ENCODE data around the gene TET1. TPM values are rescaled to one million over a fixed set of nuclear protein-coding genes. Genes with fewer than 3 reads are reported as not detected.
"Not testable (repeated sequence)": the region's sequence is repeated elsewhere in the genome, so short reads cannot be mapped to it uniquely, and the experiment has no call there.

TET1 gene
- total RNA-seq: 3.2 TPM

DNA sequence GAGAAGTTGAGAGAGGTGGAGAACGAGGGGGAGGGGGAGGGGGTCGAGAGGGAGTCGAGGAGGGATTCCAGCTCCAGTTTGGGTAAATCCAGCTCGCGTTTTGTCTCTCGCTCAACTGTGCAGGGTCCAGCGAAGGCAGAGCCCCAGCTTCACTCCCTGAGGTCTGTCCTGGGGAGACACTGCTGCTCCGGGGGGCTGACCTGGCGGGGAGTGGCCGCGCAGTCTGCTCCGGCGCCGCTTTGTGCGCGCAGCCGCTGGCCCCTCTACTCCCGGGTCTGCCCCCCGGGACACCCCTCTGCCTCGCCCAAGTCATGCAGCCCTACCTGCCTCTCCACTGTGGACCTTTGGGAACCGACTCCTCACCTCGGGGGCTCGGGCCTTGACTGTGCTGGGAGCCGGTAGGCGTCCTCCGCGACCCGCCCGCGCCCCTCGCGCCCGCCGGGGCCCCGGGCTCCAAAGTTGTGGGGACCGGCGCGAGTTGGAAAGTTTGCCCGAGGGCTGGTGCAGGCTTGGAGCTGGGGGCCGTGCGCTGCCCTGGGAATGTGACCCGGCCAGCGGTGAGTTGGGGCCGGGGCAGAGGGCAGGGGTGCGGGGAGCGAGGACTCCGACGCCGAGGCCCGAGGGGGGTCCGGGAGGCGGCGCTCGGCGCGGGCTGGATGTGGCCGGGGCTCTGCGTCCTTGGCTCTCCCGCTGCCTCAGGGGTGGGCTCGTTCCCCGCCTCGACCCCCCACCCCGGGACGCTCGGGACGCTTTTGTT lies at the start of gene TET1:
TET1 (plus strand) TSS at position 152 of the 757 bp plus-strand sequence. CDS start 12,002 bp downstream, outside the sequence.
- DNase-seq (ENCODE audit: extremely low spot score in 2 of 2): no peak
- H3K36me3 ChIP-seq: no peaks in the 10 kb centered on the region
- H3K27ac ChIP-seq: peak within 1 kb of the TSS; percentile 73
- H3K27me3 ChIP-seq: no peaks in the 10 kb centered on the region
- H3K4me1 ChIP-seq: peaks cover 37% of the 10 kb centered on the region
- H3K4me3 ChIP-seq: peak within 1 kb of the TSS; percentile 73 to 84
- TF ChIP-seq POLR2A (IDR thresholded peaks at IDR 0.05): peak in 1 of 2 donors; percentile 35
- TF ChIP-seq POLR2AphosphoS5 (IDR thresholded peaks at IDR 0.05; ENCODE audit: insufficient read depth in 1 of 2, low read depth in 1 of 2): peak in 1 of 2 donors; percentile 76
- TF ChIP-seq, protein P1, sequence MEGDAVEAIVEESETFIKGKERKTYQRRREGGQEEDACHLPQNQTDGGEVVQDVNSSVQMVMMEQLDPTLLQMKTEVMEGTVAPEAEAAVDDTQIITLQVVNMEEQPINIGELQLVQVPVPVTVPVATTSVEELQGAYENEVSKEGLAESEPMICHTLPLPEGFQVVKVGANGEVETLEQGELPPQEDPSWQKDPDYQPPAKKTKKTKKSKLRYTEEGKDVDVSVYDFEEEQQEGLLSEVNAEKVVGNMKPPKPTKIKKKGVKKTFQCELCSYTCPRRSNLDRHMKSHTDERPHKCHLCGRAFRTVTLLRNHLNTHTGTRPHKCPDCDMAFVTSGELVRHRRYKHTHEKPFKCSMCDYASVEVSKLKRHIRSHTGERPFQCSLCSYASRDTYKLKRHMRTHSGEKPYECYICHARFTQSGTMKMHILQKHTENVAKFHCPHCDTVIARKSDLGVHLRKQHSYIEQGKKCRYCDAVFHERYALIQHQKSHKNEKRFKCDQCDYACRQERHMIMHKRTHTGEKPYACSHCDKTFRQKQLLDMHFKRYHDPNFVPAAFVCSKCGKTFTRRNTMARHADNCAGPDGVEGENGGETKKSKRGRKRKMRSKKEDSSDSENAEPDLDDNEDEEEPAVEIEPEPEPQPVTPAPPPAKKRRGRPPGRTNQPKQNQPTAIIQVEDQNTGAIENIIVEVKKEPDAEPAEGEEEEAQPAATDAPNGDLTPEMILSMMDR (IDR thresholded peaks at IDR 0.05): no peak
- intact Hi-C loops (cut with DNase I): no loop called here
- H3K9me3 ChIP-seq: no peaks in the 10 kb centered on the region

DNA sequence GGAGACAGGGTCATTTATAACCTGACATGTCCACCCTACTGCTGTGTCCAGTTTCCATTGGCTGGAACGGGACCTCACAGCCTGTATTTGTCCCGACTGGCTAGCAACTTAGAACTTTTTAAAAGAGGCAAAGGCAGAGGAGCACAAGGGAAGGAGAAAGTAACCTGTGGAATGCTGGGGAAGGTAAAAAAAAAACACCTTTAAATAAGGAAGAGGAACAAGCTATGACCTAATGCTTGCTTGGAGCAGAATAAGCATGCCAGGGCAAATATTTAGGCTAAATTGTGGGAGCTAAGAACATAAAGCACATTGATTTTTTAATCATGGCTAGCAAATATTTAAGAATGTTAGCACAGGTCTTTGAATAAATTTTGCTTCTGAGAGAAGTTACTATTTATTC lies 43.9 kb upstream of the TET1 start:
- H3K27ac ChIP-seq; H3K27me3 ChIP-seq; intact Hi-C loops (cut with DNase I): not testable (repeated sequence)

DNA sequence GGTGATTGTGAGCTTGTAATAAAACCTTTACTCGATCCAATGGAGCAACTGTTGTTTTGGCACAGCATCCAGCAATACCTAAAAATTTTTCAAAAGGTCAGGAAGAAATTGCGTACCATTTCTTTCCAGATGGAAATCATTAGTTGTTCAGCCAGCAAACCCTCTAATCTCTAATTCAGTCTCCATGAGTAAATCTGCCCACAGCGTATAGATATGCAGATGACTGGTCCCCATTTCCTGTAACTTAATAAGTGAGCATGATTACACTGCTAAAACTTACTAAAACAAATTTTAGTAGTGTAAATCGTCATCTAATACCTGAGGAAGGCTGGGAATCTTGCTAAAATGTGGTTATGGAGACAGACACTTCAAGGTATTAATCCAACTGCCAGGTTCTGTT lies 43.4 kb upstream of the TET1 start:
- peaks cover 0 to 11% of the 10 kb centered on the region in 2 donors for H3K36me3 ChIP-seq
- H3K27me3 ChIP-seq: no peaks in the 10 kb centered on the region
- H3K27ac ChIP-seq: no peak overlapping the region
- no peak for DNase-seq (ENCODE audit: extremely low spot score in 2 of 2)
- intact Hi-C loops (cut with DNase I): no loop called here
- no peaks in the 10 kb centered on the region for H3K9me3 ChIP-seq
- H3K4me1 ChIP-seq: no peaks in the 10 kb centered on the region
- no peak overlapping the region for H3K4me3 ChIP-seq
- TF ChIP-seq, protein P1 (IDR thresholded peaks at IDR 0.05): no peak
- TF ChIP-seq POLR2A (IDR thresholded peaks at IDR 0.05) (no peak), POLR2AphosphoS5 (IDR thresholded peaks at IDR 0.05; ENCODE audit: insufficient read depth in 1 of 2, low read depth in 1 of 2) (no peak)

More for the DNA sequence above, 43.9 kb upstream of the TET1 start:
- not testable (repeated sequence) for H3K4me1 ChIP-seq; H3K4me3 ChIP-seq; DNase-seq (ENCODE audit: extremely low spot score in 2 of 2); H3K9me3 ChIP-seq
- peaks cover 0 to 11% of the 10 kb centered on the region in 2 donors for H3K36me3 ChIP-seq

DNA sequence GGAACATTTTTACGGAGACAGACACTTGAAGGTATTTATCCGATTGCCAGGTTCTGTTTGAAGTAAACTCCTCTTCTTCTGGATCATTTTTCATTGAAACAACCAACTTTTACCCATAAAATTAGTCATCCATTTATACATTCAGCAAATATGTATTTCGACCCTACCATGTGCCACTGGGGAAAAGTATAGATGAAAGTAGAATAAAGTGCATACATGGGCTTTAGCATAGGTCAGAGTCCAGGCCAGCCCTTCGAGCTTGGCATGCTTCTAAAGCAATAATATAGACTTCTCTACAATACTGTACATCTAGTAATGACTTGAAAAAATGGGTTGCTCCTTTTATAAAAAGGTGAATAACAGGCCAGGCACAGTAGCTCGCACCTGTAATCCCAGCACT lies 42.9 kb upstream of the TET1 start:
- intact Hi-C loops (cut with DNase I): no loop called here
- Histone ChIP-seq H3K9me3 (no peaks in the 10 kb centered on the region), H3K4me1 (no peaks in the 10 kb centered on the region), H3K27me3 (no peaks in the 10 kb centered on the region), H3K36me3 (peaks cover 0 to 11% of the 10 kb centered on the region in 2 donors), H3K27ac (no peak overlapping the region), H3K4me3 (no peak overlapping the region)
- TF ChIP-seq, protein P1 (IDR thresholded peaks at IDR 0.05): no peak
- TF ChIP-seq POLR2AphosphoS5 (IDR thresholded peaks at IDR 0.05; ENCODE audit: insufficient read depth in 1 of 2, low read depth in 1 of 2) (no peak), POLR2A (IDR thresholded peaks at IDR 0.05) (no peak)
- DNase-seq (ENCODE audit: extremely low spot score in 2 of 2): no peak

DNA sequence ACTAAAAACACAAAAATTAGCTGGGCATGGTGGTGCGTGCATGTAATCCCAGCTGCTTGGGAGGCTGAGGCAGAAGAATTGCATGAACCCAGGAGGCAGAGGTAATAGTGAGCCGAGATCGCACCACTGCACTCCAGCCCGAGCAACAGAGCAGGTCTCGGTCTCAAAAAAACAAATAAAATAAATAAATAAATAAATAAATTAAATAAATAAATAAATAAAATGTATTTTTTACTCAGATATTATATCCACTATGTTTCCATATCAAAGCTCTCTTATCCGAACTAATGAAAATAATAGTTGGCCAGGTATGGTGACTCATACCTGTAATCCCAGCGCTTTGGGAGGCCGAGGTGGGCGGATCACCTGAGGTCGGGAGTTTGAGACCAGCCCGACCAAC lies 41.5 kb upstream of the TET1 start:
- DNase-seq (ENCODE audit: extremely low spot score in 2 of 2): not testable (repeated sequence)

DNA sequence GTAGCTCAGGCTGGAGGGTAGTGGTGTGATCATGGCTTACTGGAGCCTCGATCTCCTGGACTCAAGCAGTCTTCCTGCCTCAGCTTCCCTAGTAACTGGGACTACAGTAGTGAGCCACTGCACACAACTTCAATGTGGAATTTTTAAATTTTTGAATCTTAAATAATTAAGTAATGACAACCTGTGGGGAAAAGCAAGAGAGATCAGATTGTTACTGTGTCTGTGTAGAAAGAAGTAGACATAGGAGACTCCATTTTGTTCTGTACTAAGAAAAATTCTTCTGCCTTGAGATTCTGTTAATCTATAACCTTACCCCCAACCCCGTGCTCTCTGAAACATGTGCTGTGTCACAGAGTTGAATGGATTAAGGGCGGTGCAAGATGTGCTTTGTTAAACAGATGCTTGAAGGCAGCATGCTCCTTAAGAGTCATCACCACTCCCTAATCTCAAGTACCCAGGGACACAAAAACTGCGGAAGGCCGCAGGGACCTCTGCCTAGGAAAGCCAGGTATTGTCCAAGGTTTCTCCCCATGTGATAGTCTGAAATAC lies 34.6 kb upstream of the TET1 start:
- intact Hi-C loops (cut with DNase I); H3K4me3 ChIP-seq; H3K9me3 ChIP-seq; H3K27me3 ChIP-seq; H3K27ac ChIP-seq; H3K36me3 ChIP-seq; DNase-seq (ENCODE audit: extremely low spot score in 2 of 2): not testable (repeated sequence)
- peaks cover 10% of the 10 kb centered on the region for H3K4me1 ChIP-seq

More for the DNA sequence above, 41.5 kb upstream of the TET1 start:
- H3K27me3 ChIP-seq; intact Hi-C loops (cut with DNase I); H3K9me3 ChIP-seq; H3K4me1 ChIP-seq; H3K27ac ChIP-seq; H3K4me3 ChIP-seq: not testable (repeated sequence)
- H3K36me3 ChIP-seq: peaks cover 0 to 10% of the 10 kb centered on the region in 2 donors
